HepG2 (cell line): Measurements from ENCODE around the gene CEP135. TPM values are rescaled to one million over a fixed set of nuclear protein-coding genes. Genes with fewer than 3 reads are reported as not detected.
A peak's percentile ranks its signal among the peaks of the same experiment; 100 is the strongest.

Source experiments
- CREM ChIP-seq, 2 experiments: sonication (generic) in 1 of 2; formaldehyde crosslinking in 1 of 2; IDR thresholded peaks; 2 replicates each; pipeline versions ENCODE4 v1.4.0 to v1.6.1; 2016 to 2020; ENCODE audit warnings: antibody characterized with exemption in 1 of 2, mild to moderate bottlenecking in 1 of 2, missing genetic modification reagents in 1 of 2
- KIAA2018 ChIP-seq: sonication (generic); formaldehyde crosslinking; IDR thresholded peaks from 2 replicates; pipeline ENCODE4 v1.5.0; 2020; ENCODE audit warnings: mild to moderate bottlenecking, missing genetic modification reagents, borderline replicate concordance
- MED1 ChIP-seq: sonication (generic); formaldehyde crosslinking; IDR thresholded peaks from 2 replicates; pipeline ENCODE4 v1.4.0; 2020; ENCODE audit warnings: missing genetic modification reagents
- PRDM4 ChIP-seq: sonication (generic); formaldehyde crosslinking; IDR thresholded peaks from 2 replicates; pipeline ENCODE4 v1.9.0; 2021; ENCODE audit warnings: missing genetic modification reagents, borderline replicate concordance
- SSRP1 ChIP-seq: IDR thresholded peaks from 2 replicates; pipeline ENCODE4 v1.6.1; 2016; ENCODE audit warnings: control low read depth
- TCF7L2 ChIP-seq: IDR thresholded peaks from 2 replicates; pipeline ENCODE4 v1.6.1; 2011; ENCODE audit warnings: mild to moderate bottlenecking, low read depth, low read length, moderate library complexity
- ZBTB7A ChIP-seq: sonication (generic); formaldehyde crosslinking; IDR thresholded peaks from 2 replicates; pipeline ENCODE4 v1.8.0; 2022; ENCODE audit warnings: mild to moderate bottlenecking, missing genetic modification reagents
- ZFY ChIP-seq: sonication (generic); formaldehyde crosslinking; IDR thresholded peaks from 2 replicates; pipeline ENCODE4 v1.4.0; 2020; ENCODE audit warnings: missing genetic modification reagents
- ZNF17 ChIP-seq: sonication (generic); formaldehyde crosslinking; IDR thresholded peaks from 2 replicates; pipeline ENCODE4 v1.5.0; 2020; ENCODE audit warnings: mild to moderate bottlenecking, missing genetic modification reagents
- ZNF432 ChIP-seq: sonication (generic); formaldehyde crosslinking; IDR thresholded peaks from 2 replicates; pipeline ENCODE4 v1.5.0; 2020; ENCODE audit warnings: missing genetic modification reagents, mild to moderate bottlenecking, borderline replicate concordance
- ZNF879 ChIP-seq: sonication (generic); formaldehyde crosslinking; IDR thresholded peaks from 2 replicates; pipeline ENCODE4 v1.8.1; 2023; ENCODE audit warnings: missing genetic modification reagents
- ZSCAN30 ChIP-seq: sonication (generic); formaldehyde crosslinking; IDR thresholded peaks from 2 replicates; pipeline ENCODE4 v1.5.0; 2020; ENCODE audit warnings: mild to moderate bottlenecking, missing genetic modification reagents
- polyA plus RNA-seq, 8 experiments: library from polyadenylated mRNA; depleted of rRNA in 3 of 8; stranded (reverse) in 7 of 8; unstranded in 1 of 8; fragments of >200 nt; fragmentation: Illumina TruSeq in 4 of 8; extraction: Trizol in 4 of 8; gene quantifications; 2 replicates each; pipeline versions ENCODE4 v1.2.1 to v1.2.3, GENCODE V29; 2011 to 2016; ENCODE audit warnings: low read depth in 4 of 8, missing spikeins in 1 of 8, mixed read lengths in 1 of 8; ENCODE audit not compliant: insufficient read depth in 1 of 8
- total RNA-seq, 5 experiments: library from RNA; depleted of rRNA; stranded (reverse); fragments of >200 nt; fragmentation: Illumina TruSeq; extraction: Trizol; gene quantifications; 2 replicates each; pipeline ENCODE4 v1.2.3, GENCODE V29; 2016; ENCODE audit warnings: low read depth in 1 of 5
- TF ChIP-seq, protein P1 (sequence below): sonication (generic); formaldehyde crosslinking; IDR thresholded peaks from 2 replicates; pipeline ENCODE4 v1.4.0; 2020; ENCODE audit warnings: missing genetic modification reagents
- TF ChIP-seq, protein P2 (sequence below): sonication (generic); formaldehyde crosslinking; IDR thresholded peaks from 2 replicates; pipeline ENCODE4 v1.8.0; 2022; ENCODE audit warnings: missing genetic modification reagents, mild to moderate bottlenecking, inconsistent platforms, borderline replicate concordance
- TF ChIP-seq, protein P3 (sequence below): sonication (generic); formaldehyde crosslinking; conservative IDR thresholded peaks from 2 replicates; pipeline ENCODE4 v1.4.0; 2020; ENCODE audit warnings: missing genetic modification reagents

CEP135 gene
- total and polyA plus RNA-seq, 2 of the 13 experiments (the other 11 are each of a cell fraction or from before 2014, with no cell fraction given) = 1.7 to 8.8 TPM

GRCh38 chr4:55948726-55949481, at the start of gene CEP135 (continued):
- TF ChIP-seq ZNF432 (no peak), CREM (IDR thresholded peaks at IDR 0.05) (no peak), CREM (CRISPR knock-in tag; IDR thresholded peaks at IDR 0.05) (no peak), TCF7L2 (no peak), ZNF879 (CRISPR knock-in tag) (no peak), ZSCAN30 (no peak), SSRP1 (CRISPR knock-in tag) (no peak), MED1 (CRISPR knock-in tag) (peak; percentile 81), PRDM4 (CRISPR knock-in tag) (no peak), KIAA2018 (CRISPR knock-in tag) (no peak), ZBTB7A (peak; percentile 36; the same call in 1 of the 2 replicates), ZFY (peak; percentile 97), ZNF17 (CRISPR knock-in tag) (no peak)
- TF ChIP-seq, protein P1, sequence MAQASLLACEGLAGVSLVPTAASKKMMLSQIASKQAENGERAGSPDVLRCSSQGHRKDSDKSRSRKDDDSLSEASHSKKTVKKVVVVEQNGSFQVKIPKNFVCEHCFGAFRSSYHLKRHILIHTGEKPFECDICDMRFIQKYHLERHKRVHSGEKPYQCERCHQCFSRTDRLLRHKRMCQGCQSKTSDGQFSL = peak; percentile 60
- TF ChIP-seq, protein P2, sequence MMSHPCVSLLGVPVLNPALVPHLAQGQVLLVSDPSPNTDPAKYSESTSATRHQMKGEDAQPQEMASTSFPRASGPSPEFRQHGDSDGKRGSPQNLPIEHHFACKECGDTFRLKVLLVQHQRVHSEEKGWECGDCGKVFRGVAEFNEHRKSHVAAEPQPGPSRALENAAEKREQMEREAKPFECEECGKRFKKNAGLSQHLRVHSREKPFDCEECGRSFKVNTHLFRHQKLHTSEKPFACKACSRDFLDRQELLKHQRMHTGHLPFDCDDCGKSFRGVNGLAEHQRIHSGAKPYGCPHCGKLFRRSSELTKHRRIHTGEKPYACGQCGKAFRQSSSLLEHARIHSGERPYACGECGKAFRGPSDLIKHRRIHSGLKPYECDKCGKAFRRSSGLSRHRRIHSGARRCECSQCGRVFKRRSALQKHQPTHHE = peak; percentile 97
- TF ChIP-seq, protein P3, sequence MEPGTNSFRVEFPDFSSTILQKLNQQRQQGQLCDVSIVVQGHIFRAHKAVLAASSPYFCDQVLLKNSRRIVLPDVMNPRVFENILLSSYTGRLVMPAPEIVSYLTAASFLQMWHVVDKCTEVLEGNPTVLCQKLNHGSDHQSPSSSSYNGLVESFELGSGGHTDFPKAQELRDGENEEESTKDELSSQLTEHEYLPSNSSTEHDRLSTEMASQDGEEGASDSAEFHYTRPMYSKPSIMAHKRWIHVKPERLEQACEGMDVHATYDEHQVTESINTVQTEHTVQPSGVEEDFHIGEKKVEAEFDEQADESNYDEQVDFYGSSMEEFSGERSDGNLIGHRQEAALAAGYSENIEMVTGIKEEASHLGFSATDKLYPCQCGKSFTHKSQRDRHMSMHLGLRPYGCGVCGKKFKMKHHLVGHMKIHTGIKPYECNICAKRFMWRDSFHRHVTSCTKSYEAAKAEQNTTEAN = peak; percentile 71
